Lung microvascular endothelial cell (primary cell): ENCODE results near the gene GAGE12G. TPM values are rescaled to one million over a fixed set of nuclear protein-coding genes. Genes with fewer than 3 reads are reported as not detected.
"Not testable (repeated sequence)": the region's sequence is repeated elsewhere in the genome, so short reads cannot be mapped to it uniquely, and the experiment has no call there.

ENCODE experiments used
- DNase-seq, 2 donors: peaks; one replicate each; pipeline versions ENCODE4 v3.0.0 to v3.0.0-alpha.2; 2010; ENCODE audit warnings: low read depth in 2 of 2
- total RNA-seq: library from RNA; depleted of rRNA; stranded (reverse); fragments of >200 nt; gene quantifications from 2 replicates; pipeline ENCODE4 v1.2.1, GENCODE V29; 2014

The GAGE12G gene
- total RNA-seq, result not detected in 2 replicates

- not testable (repeated sequence) for DNase-seq
Measured at GRCh38 chrX:49570100-49570499, at the start of gene GAGE12G. Gene GAGE12G (plus strand): TSS chrX:49570400. CDS start chrX:49571555, 1,155 bp downstream.

GRCh38 chrX:49531877-49532276 lies 38.3 kb upstream of the GAGE12G start, which contains the start of gene GAGE12C:
Gene GAGE12C (plus strand): TSS chrX:49532177. CDS start chrX:49533332, 1,155 bp downstream.
- DNase-seq, result not testable (repeated sequence)

- DNase-seq, result not testable (repeated sequence)
Measured at GRCh38 chrX:49541433-49541832, 28.8 kb upstream of the GAGE12G start, which contains the start of gene GAGE12D. Gene GAGE12D (plus strand): TSS chrX:49541733. CDS start chrX:49542888, 1,155 bp downstream.

- DNase-seq, result not testable (repeated sequence)
Measured at GRCh38 chrX:49550989-49551388, 19.2 kb upstream of the GAGE12G start, which contains the start of gene GAGE12E. Gene GAGE12E (plus strand): TSS chrX:49551289. CDS start chrX:49552444, 1,155 bp downstream.

GRCh38 chrX:49560542-49560941 lies 9.7 kb upstream of the GAGE12G start, which contains the start of gene GAGE12F:
Gene GAGE12F (plus strand): TSS chrX:49560842. CDS start chrX:49561997, 1,155 bp downstream.
- DNase-seq, result not testable (repeated sequence)

- DNase-seq, result not testable (repeated sequence)
Measured at GRCh38 chrX:49568728-49569127, 1.5 kb upstream of the GAGE12G start.

- DNase-seq, result not testable (repeated sequence)
Measured at GRCh38 chrX:49569152-49569551, 1.0 kb upstream of the GAGE12G start.

GRCh38 chrX:49579649-49580048 lies 9.4 kb downstream of the GAGE12G start, which contains the start of gene GAGE12H:
Gene GAGE12H (plus strand): TSS chrX:49579949. CDS start chrX:49581104, 1,155 bp downstream.
- DNase-seq, result not testable (repeated sequence)

GRCh38 chrX:49589196-49589595 lies 19.0 kb downstream of the GAGE12G start, which contains the start of gene GAGE2A:
Gene GAGE2A (plus strand): TSS chrX:49589496. CDS start chrX:49590651, 1,155 bp downstream.
- DNase-seq, result not testable (repeated sequence)

- not testable (repeated sequence) for DNase-seq
Measured at GRCh38 chrX:49589769-49590478, 19.7 kb downstream of the GAGE12G start.

GRCh38 chrX:49590488-49590887 lies 20.3 kb downstream of the GAGE12G start:
- not testable (repeated sequence) for DNase-seq

- not testable (repeated sequence) for DNase-seq
Measured at GRCh38 chrX:49598720-49599119, 28.5 kb downstream of the GAGE12G start, which contains the start of gene GAGE1. Gene GAGE1 (plus strand): TSS chrX:49599020. CDS start chrX:49600175, 1,155 bp downstream.

- no peak for DNase-seq
Measured at GRCh38 chrX:49610718-49611310, 40.6 kb downstream of the GAGE12G start.

GRCh38 chrX:49618574-49618973 lies 48.4 kb downstream of the GAGE12G start:
- DNase-seq, result no peak

Other genes with a start within 250 kb of the GAGE12G start
- gene GAGE12J, start 248.4 kb upstream of the GAGE12G start, total RNA-seq, result not detected in 2 replicates
- not detected in 2 replicates for gene GAGE13, start 238.8 kb upstream of the GAGE12G start, total RNA-seq
- not detected in 2 replicates for gene GAGE12C, start 38.2 kb upstream of the GAGE12G start, total RNA-seq
- not detected in 2 replicates for gene GAGE12D, start 28.7 kb upstream of the GAGE12G start, total RNA-seq
- gene GAGE12E, start 19.1 kb upstream of the GAGE12G start, total RNA-seq, result not detected in 2 replicates
- gene GAGE12F, start 9.6 kb upstream of the GAGE12G start, total RNA-seq, result not detected in 2 replicates
- gene GAGE12H, start 9.5 kb downstream of the GAGE12G start, total RNA-seq, result not detected in 2 replicates
- not detected in 2 replicates for gene GAGE2A, start 19.1 kb downstream of the GAGE12G start, total RNA-seq
- gene GAGE1, start 28.6 kb downstream of the GAGE12G start, total RNA-seq, result not detected in 2 replicates
- not detected in 2 replicates for gene PAGE1, start 125.6 kb downstream of the GAGE12G start, total RNA-seq